ENCODE results near the gene TSC22D3. TPM values are rescaled to one million over a fixed set of nuclear protein-coding genes. Genes with fewer than 3 reads are reported as not detected.

The TSC22D3 gene
- total RNA-seq, 3 donors from 2014 or later: 14.1 to 118 (median 64.7) TPM

DNA sequence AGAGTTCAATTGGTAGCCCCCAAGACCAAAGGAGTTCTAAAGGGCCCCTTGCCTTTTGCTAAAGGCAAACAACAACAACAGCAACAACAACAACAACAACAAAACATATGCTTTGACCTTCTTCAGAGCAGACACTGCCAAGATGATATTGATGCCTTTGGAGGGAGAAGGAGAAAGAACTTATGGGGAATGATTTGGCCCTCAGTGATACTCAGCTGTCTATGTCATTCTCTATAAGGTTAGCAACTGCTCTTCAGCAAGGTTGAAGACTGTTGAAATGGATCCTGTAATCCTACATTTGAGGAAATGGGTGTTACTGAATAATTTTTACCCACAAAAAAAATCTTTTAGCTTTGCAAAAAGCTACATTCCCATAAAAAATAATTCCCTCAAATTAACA is 74.8 kb downstream of the TSC22D3 start:
- Histone ChIP-seq H3K36me3 (ENCODE audit: low read depth) (no peaks in the 10 kb centered on the region), H3K9me3 (no peaks in the 10 kb centered on the region), H3K4me1 (ENCODE audit: low read depth) (no peaks in the 10 kb centered on the region), H3K4me3 (no peak overlapping the region)
- TF ChIP-seq, protein P1, sequence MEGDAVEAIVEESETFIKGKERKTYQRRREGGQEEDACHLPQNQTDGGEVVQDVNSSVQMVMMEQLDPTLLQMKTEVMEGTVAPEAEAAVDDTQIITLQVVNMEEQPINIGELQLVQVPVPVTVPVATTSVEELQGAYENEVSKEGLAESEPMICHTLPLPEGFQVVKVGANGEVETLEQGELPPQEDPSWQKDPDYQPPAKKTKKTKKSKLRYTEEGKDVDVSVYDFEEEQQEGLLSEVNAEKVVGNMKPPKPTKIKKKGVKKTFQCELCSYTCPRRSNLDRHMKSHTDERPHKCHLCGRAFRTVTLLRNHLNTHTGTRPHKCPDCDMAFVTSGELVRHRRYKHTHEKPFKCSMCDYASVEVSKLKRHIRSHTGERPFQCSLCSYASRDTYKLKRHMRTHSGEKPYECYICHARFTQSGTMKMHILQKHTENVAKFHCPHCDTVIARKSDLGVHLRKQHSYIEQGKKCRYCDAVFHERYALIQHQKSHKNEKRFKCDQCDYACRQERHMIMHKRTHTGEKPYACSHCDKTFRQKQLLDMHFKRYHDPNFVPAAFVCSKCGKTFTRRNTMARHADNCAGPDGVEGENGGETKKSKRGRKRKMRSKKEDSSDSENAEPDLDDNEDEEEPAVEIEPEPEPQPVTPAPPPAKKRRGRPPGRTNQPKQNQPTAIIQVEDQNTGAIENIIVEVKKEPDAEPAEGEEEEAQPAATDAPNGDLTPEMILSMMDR (IDR thresholded peaks at IDR 0.05): no peak
- no peak for ATAC-seq
- DNase-seq: no peak
- intact Hi-C loops (cut with DNase I, micrococcal nuclease): no loop called here

DNA sequence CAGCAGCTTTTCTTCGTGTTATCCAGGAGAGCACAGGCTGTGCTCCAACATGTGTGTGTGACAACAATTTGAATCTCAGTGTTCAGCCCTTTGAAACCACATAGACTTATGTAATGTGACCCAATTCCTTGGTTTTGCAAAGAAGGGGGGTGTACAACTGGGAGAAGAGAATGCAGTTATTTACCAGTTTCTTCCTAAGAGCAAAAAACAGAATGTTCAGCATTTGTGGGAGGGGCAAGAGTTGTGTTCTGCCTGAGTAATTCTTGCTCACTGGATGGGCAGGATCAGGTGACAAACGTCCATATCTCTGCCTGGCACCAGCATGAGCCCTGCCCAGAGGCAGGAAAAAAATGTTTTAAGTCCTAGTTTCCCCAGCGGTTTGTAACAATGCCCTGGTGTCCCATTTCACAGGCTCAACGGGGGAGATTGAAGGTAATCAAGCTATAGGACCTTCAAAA is 75.2 kb downstream of the TSC22D3 start:
- intact Hi-C loops (cut with DNase I, micrococcal nuclease): no loop called here
- Histone ChIP-seq H3K9me3 (no peaks in the 10 kb centered on the region), H3K4me1 (ENCODE audit: low read depth) (no peaks in the 10 kb centered on the region), H3K36me3 (ENCODE audit: low read depth) (no peaks in the 10 kb centered on the region), H3K4me3 (no peak overlapping the region)
- DNase-seq (no peak), ATAC-seq (peak; percentile 82)
- TF ChIP-seq, protein P1 (IDR thresholded peaks at IDR 0.05): no peak

DNA sequence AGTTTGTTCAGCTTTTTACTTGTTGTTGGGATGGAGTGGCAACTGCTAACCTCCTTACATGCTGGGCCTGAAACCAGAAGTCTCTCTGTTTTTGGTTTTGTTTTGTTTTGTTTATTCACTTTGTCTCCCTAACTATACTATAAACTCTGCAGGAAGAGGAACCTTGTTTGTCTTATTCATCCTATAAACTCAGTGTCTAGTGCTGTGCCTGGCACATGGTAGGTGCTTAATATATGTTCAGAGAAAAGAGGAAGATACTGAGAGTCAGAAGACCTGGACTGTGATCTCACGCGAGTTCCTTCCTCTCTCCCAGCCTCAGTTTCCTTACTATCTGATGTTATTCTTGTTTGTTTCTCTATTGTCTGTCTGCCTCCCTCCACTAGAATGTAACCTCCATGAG is 76.0 kb downstream of the TSC22D3 start:
- H3K4me3 ChIP-seq: no peak overlapping the region
- H3K9me3 ChIP-seq: no peaks in the 10 kb centered on the region
- H3K36me3 ChIP-seq (ENCODE audit: low read depth): no peaks in the 10 kb centered on the region
- ATAC-seq (peak; percentile 26), DNase-seq (no peak)
- TF ChIP-seq, protein P1 (IDR thresholded peaks at IDR 0.05): no peak
- intact Hi-C loops (cut with DNase I, micrococcal nuclease): no loop called here
- no peaks in the 10 kb centered on the region for H3K4me1 ChIP-seq (ENCODE audit: low read depth)

DNA sequence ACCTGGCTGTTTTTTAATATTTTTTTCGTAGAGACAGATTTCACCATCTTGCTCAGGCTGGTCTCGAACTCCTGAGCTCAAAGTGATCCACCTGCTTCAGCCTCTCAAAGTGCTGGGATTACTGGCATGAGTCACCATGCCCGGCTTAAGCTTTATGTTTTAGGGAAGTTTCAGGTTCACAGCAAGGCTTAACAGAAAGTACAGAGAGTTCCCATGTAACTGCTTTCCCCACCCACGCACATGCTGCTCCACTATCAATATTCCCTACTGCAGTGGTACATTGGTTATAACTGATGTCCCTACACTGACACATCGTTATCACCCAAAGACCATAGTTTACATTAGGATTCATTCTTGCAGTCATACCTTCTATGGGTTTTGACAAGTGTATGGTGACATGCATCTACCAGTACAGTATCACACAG is 84.6 kb downstream of the TSC22D3 start:
- TF ChIP-seq, protein P1 (IDR thresholded peaks at IDR 0.05): no peak
- ATAC-seq (peak; percentile 25), DNase-seq (no peak)
- no peak overlapping the region for H3K4me3 ChIP-seq
- intact Hi-C loops (cut with DNase I, micrococcal nuclease): no loop called here
- H3K36me3 ChIP-seq (ENCODE audit: low read depth): no peaks in the 10 kb centered on the region
- H3K4me1 ChIP-seq (ENCODE audit: low read depth): no peaks in the 10 kb centered on the region
- H3K9me3 ChIP-seq: no peaks in the 10 kb centered on the region

DNA sequence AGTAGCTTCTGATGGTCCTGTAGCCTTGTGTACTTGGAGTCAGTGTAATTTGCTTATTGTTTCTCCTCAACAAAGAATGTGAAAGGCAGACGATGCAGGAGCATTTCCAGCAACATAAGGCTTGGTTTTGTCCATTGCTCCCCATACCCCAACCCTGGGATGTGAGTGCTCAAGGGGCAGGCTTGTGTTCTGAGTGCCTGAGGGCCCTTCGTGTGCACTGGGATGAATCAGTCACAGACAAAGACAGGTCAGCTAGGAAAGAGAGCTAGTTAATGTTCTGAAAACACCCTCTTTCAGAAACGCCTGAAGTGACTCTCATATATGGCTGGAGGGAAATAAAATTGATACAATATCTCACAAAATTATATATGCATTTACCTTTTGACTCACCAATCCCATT is 88.1 kb downstream of the TSC22D3 start:
- TF ChIP-seq, protein P1 (IDR thresholded peaks at IDR 0.05): no peak
- DNase-seq: no peak
- Histone ChIP-seq H3K4me1 (ENCODE audit: low read depth) (peaks cover 4% of the 10 kb centered on the region), H3K36me3 (ENCODE audit: low read depth) (no peaks in the 10 kb centered on the region), H3K4me3 (no peak overlapping the region), H3K9me3 (no peaks in the 10 kb centered on the region)
- intact Hi-C loops (cut with DNase I, micrococcal nuclease): no loop called here
- no peak for ATAC-seq

DNA sequence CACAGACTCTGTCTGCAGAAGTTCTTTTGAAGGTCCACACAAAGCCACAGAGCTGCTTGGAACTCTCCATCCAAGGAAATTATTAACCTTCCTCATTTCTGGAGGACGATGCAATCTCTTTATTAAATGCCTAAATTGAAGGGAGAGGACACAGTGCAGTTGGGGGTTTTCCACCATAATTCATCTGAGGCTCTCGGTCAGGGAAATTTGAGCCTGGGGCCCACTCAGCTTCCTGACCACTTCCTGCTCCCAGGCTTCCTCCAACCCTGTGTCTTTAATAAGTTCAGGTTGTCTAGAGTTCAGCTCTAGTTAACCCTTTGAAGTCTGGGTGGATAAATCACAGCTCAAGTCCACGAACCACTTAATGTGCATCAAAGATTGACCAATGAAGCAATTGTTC is 88.8 kb downstream of the TSC22D3 start:
- Histone ChIP-seq H3K9me3 (no peaks in the 10 kb centered on the region), H3K4me3 (no peak overlapping the region), H3K4me1 (ENCODE audit: low read depth) (peaks cover 4% of the 10 kb centered on the region), H3K36me3 (ENCODE audit: low read depth) (no peaks in the 10 kb centered on the region)
- ATAC-seq (no peak), DNase-seq (no peak)
- TF ChIP-seq, protein P1 (IDR thresholded peaks at IDR 0.05): no peak
- intact Hi-C loops (cut with DNase I, micrococcal nuclease): no loop called here

All from mucosa of descending colon (tissue), 3 donors.